ENCODE data around the gene GNG8. TPM values are rescaled to one million over a fixed set of nuclear protein-coding genes. Genes with fewer than 3 reads are reported as not detected.

GNG8 gene
- polyA plus RNA-seq, 1 of the 3 experiments (the other 2 are of a cell fraction) = not detected

- TF ChIP-seq RFX5 (IDR thresholded peaks at IDR 0.05; ENCODE audit: low read length) = no peak
- TF ChIP-seq, protein P1, sequence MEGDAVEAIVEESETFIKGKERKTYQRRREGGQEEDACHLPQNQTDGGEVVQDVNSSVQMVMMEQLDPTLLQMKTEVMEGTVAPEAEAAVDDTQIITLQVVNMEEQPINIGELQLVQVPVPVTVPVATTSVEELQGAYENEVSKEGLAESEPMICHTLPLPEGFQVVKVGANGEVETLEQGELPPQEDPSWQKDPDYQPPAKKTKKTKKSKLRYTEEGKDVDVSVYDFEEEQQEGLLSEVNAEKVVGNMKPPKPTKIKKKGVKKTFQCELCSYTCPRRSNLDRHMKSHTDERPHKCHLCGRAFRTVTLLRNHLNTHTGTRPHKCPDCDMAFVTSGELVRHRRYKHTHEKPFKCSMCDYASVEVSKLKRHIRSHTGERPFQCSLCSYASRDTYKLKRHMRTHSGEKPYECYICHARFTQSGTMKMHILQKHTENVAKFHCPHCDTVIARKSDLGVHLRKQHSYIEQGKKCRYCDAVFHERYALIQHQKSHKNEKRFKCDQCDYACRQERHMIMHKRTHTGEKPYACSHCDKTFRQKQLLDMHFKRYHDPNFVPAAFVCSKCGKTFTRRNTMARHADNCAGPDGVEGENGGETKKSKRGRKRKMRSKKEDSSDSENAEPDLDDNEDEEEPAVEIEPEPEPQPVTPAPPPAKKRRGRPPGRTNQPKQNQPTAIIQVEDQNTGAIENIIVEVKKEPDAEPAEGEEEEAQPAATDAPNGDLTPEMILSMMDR (IDR thresholded peaks at IDR 0.05) = no peak
- TF ChIP-seq TEAD4 (IDR thresholded peaks at IDR 0.05; ENCODE audit: borderline replicate concordance, insufficient read depth) = no peak
- TF ChIP-seq IRF3 (IDR thresholded peaks at IDR 0.05; ENCODE audit: low read depth, low read length) = no peak
- H3K4me3 ChIP-seq (ENCODE audit: low read depth in 2 of 2, low read length in 1 of 2) = peak overlapping the region; percentile 71 to 98
- peak overlapping the region; percentile 69 for H3K4me2 ChIP-seq
- CTCF ChIA-PET = interaction anchor here (0.9 to 23.7 kb wide), 10 partner anchors 11 to 413 kb away, joined by 3 to 471 read pairs (median 6); partner anchors contain the start of gene DACT3
- no peaks in the 10 kb centered on the region for H3K36me3 ChIP-seq (replicated peaks in 1 of 2; ENCODE audit: control insufficient read depth in 1 of 2, insufficient read depth in 2 of 2, low read length in 1 of 2)
- no peaks in the 10 kb centered on the region for H3F3A ChIP-seq (replicated peaks; ENCODE audit: insufficient read depth)
- peak; percentile 7 for DNase-seq
- peaks cover 37% of the 10 kb centered on the region for H3K79me2 ChIP-seq (ENCODE audit: insufficient read depth)
- peaks cover 25% of the 10 kb centered on the region for H4K20me1 ChIP-seq (ENCODE audit: insufficient read depth)
- POLR2A ChIA-PET = interaction anchor here (1.6 to 2.6 kb wide), 4 partner anchors 12 to 114 kb away, joined by 5 to 10 read pairs (median 6); partner anchors contain the start of gene DACT3
- H3K9me2 ChIP-seq = no peaks in the 10 kb centered on the region
- H3K4me1 ChIP-seq (ENCODE audit: control insufficient read depth in 1 of 2, insufficient read depth in 2 of 2, low read depth in 1 of 2, low read length in 1 of 2) = peaks cover 19 to 23% of the 10 kb centered on the region in 2 experiments
- peak overlapping the region; percentile 88 for H2AFZ ChIP-seq (ENCODE audit: low read depth)
- WGBS (ENCODE audit: low lambda C conversion rate) = 60% methylated on average over 9 of the region's 9 CpGs
- H3K9me3 ChIP-seq = no peaks in the 10 kb centered on the region; the same call in 1 of the 2 replicates
- no peaks in the 10 kb centered on the region for H3K27me3 ChIP-seq (ENCODE audit: insufficient read depth)
- H3K9ac ChIP-seq = peak overlapping the region; percentile 97
- peak overlapping the region; percentile 94 to 100; a peak in 2 of 4 replicates for H3K27ac ChIP-seq (ENCODE audit: low read depth in 2 of 2, low read length in 1 of 2)
Observed at GRCh38 chr19:46599716-46600373, 36.2 kb downstream of the GNG8 start.

DNA sequence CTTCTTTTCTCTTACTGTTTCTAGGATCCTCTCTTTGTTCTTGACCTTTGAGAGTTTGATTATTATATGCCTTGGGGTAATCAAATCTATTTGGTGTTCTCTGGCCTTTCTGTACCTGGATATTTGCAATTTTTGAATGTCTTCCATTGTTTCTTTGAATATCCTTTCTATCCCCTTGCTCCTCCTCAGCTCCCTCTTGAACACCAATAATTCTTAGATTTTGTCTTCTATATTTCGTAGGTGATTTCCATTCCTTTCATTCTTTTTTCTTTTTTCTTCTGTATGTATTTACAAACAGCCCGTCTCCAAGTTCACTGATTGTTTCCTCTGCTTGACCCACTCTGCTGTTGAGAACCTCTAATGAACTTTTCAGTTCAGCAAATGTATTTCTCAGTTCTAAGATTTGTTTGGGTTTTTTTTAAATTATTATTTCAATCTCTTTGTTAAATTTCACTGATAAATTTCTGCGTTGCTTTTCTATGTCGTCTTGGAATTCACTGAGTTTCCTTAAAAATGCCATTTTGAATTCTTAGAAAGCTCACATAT is 37.6 kb downstream of the GNG8 start:
- POLR2A ChIA-PET = no interaction called here
- CTCF ChIA-PET = interaction anchor here (1.0 to 1.9 kb wide), 4 partner anchors 16 to 64 kb away, joined by 3 to 8 read pairs (median 4); no protein-coding TSS in a partner anchor

More for the DNA sequence above, 37.6 kb downstream of the GNG8 start:
- no peak overlapping the region for H2AFZ ChIP-seq (ENCODE audit: low read depth)
- H3K4me1 ChIP-seq (ENCODE audit: control insufficient read depth in 1 of 2, insufficient read depth in 2 of 2, low read depth in 1 of 2, low read length in 1 of 2) = peaks cover 7 to 9% of the 10 kb centered on the region in 2 experiments; a peak in 2 of 4 replicates
- no peaks in the 10 kb centered on the region for H3K36me3 ChIP-seq (replicated peaks in 1 of 2; ENCODE audit: control insufficient read depth in 1 of 2, insufficient read depth in 2 of 2, low read length in 1 of 2)
- H4K20me1 ChIP-seq (ENCODE audit: insufficient read depth) = peaks cover 12% of the 10 kb centered on the region
- 84% methylated on average over 4 of the region's 4 CpGs for WGBS (ENCODE audit: low lambda C conversion rate)
- H3K4me3 ChIP-seq (ENCODE audit: low read depth in 2 of 2, low read length in 1 of 2) = no peak overlapping the region
- H3F3A ChIP-seq (replicated peaks; ENCODE audit: insufficient read depth) = no peaks in the 10 kb centered on the region
- no peak for DNase-seq
- TF ChIP-seq TCF12 (IDR thresholded peaks at IDR 0.05) = no peak
- no peak for TF ChIP-seq GABPA (IDR thresholded peaks at IDR 0.05; ENCODE audit: low read depth)
- TF ChIP-seq USF1 (IDR thresholded peaks at IDR 0.05; ENCODE audit: borderline replicate concordance, low read depth) = no peak
- TF ChIP-seq RFX5 (IDR thresholded peaks at IDR 0.05; ENCODE audit: low read length) = no peak
- no peak for TF ChIP-seq SIN3A (IDR thresholded peaks at IDR 0.05; ENCODE audit: borderline replicate concordance, low read depth, low read length)
- no peak for TF ChIP-seq EP300 (IDR thresholded peaks at IDR 0.05; ENCODE audit: borderline replicate concordance in 1 of 2, low read depth in 1 of 2, low read length in 1 of 2)
- no peak overlapping the region for H3K4me2 ChIP-seq
- H3K9ac ChIP-seq = no peak overlapping the region
- H3K9me3 ChIP-seq = no peaks in the 10 kb centered on the region; the same call in 1 of the 2 replicates
- no peak overlapping the region for H3K27ac ChIP-seq (ENCODE audit: low read depth in 2 of 2, low read length in 1 of 2)
- no peaks in the 10 kb centered on the region for H3K9me2 ChIP-seq
- peaks cover 23% of the 10 kb centered on the region for H3K79me2 ChIP-seq (ENCODE audit: insufficient read depth)
- no peaks in the 10 kb centered on the region for H3K27me3 ChIP-seq (ENCODE audit: insufficient read depth)
